ENCODE data around the gene TGFBRAP1.

TGFBRAP1 gene

GRCh38 chr2:105307146-105307545, 22.4 kb downstream of the TGFBRAP1 start:
- peaks cover 29 to 30% of the 10 kb centered on the region in 2 experiments for H3K36me3 ChIP-seq (ENCODE audit: control insufficient read depth in 1 of 2, insufficient read depth in 2 of 2, low read depth in 1 of 2, low read length in 2 of 2)
- no peaks in the 10 kb centered on the region for H3K27me3 ChIP-seq (ENCODE audit: control insufficient read depth in 1 of 2, insufficient read depth in 1 of 2, low read length in 2 of 2)
- H2AK5ac ChIP-seq (ENCODE audit: low read length, severe bottlenecking): no peak overlapping the region
- H3K18ac ChIP-seq (ENCODE audit: low read depth in 1 of 2, low read length in 2 of 2): no peak overlapping the region
- H3K4me3 ChIP-seq (ENCODE audit: insufficient read depth in 1 of 2, low read depth in 1 of 2, low read length in 2 of 2): no peak overlapping the region
- H2BK12ac ChIP-seq (ENCODE audit: low read length in 2 of 2): no peak overlapping the region
- WGBS: 93% methylated on average over 7 of the region's 7 CpGs
- no peak overlapping the region for H3K23ac ChIP-seq (ENCODE audit: low read length in 2 of 2)
- H2AFZ ChIP-seq (ENCODE audit: low read depth, low read length): no peak overlapping the region
- peaks cover 1% of the 10 kb centered on the region for H3K4me1 ChIP-seq (ENCODE audit: control insufficient read depth, insufficient read depth, low read depth, low read length)
- H2BK15ac ChIP-seq (ENCODE audit: low read depth, poor library complexity, severe bottlenecking): no peak overlapping the region
- H3K27ac ChIP-seq (ENCODE audit: low read length, poor library complexity, severe bottlenecking): no peak overlapping the region
- no peaks in the 10 kb centered on the region for H3K9me3 ChIP-seq (ENCODE audit: control insufficient read depth, low read length)
- H2BK120ac ChIP-seq (ENCODE audit: low read depth, low read length): no peak overlapping the region
- H3K4me2 ChIP-seq (ENCODE audit: low read length, poor library complexity, severe bottlenecking): no peak overlapping the region
- H3K14ac ChIP-seq (ENCODE audit: low read length in 2 of 2): no peak overlapping the region
- no peak overlapping the region for H3K4ac ChIP-seq (ENCODE audit: low read depth in 1 of 2, low read length in 2 of 2)
- no peak overlapping the region for H2BK5ac ChIP-seq (ENCODE audit: low read depth, low read length, poor library complexity, severe bottlenecking)
- H3K79me1 ChIP-seq (replicated peaks; ENCODE audit: low read length, poor library complexity, severe bottlenecking): peaks cover 4% of the 10 kb centered on the region
- no peak overlapping the region for H3K9ac ChIP-seq (ENCODE audit: low read length)
- no peak overlapping the region for H4K8ac ChIP-seq (ENCODE audit: low read length)
- no peak overlapping the region for H4K91ac ChIP-seq (ENCODE audit: low read length)
- DNase-seq: no peak

- Histone ChIP-seq H3K4me1 (ENCODE audit: control insufficient read depth, insufficient read depth, low read depth, low read length) (peaks cover 6% of the 10 kb centered on the region), H3K4ac (ENCODE audit: low read depth in 1 of 2, low read length in 2 of 2) (no peak overlapping the region), H3K4me3 (ENCODE audit: insufficient read depth in 1 of 2, low read depth in 1 of 2, low read length in 2 of 2) (no peak overlapping the region), H4K91ac (ENCODE audit: low read length) (no peak overlapping the region), H2BK5ac (ENCODE audit: low read depth, low read length, poor library complexity, severe bottlenecking) (no peak overlapping the region), H4K8ac (ENCODE audit: low read length) (no peak overlapping the region), H3K36me3 (ENCODE audit: control insufficient read depth in 1 of 2, insufficient read depth in 2 of 2, low read depth in 1 of 2, low read length in 2 of 2) (peaks cover 23 to 27% of the 10 kb centered on the region in 2 experiments), H2BK120ac (ENCODE audit: low read depth, low read length) (no peak overlapping the region), H3K27ac (ENCODE audit: low read length, poor library complexity, severe bottlenecking) (no peak overlapping the region), H3K9me3 (ENCODE audit: control insufficient read depth, low read length) (no peaks in the 10 kb centered on the region), H2BK15ac (ENCODE audit: low read depth, poor library complexity, severe bottlenecking) (no peak overlapping the region), H3K23ac (ENCODE audit: low read length in 2 of 2) (no peak overlapping the region), H3K79me1 (replicated peaks; ENCODE audit: low read length, poor library complexity, severe bottlenecking) (peaks cover 3% of the 10 kb centered on the region), H2BK12ac (ENCODE audit: low read length in 2 of 2) (no peak overlapping the region), H3K27me3 (ENCODE audit: control insufficient read depth in 1 of 2, insufficient read depth in 1 of 2, low read length in 2 of 2) (no peaks in the 10 kb centered on the region), H2AFZ (ENCODE audit: low read depth, low read length) (no peak overlapping the region), H3K4me2 (ENCODE audit: low read length, poor library complexity, severe bottlenecking) (no peak overlapping the region), H3K18ac (ENCODE audit: low read depth in 1 of 2, low read length in 2 of 2) (no peak overlapping the region), H3K14ac (ENCODE audit: low read length in 2 of 2) (no peak overlapping the region), H2AK5ac (ENCODE audit: low read length, severe bottlenecking) (no peak overlapping the region), H3K9ac (ENCODE audit: low read length) (no peak overlapping the region)
- no peak for DNase-seq
- WGBS: no CpG with 5 or more reads among the region's 3 CpGs
Observed at GRCh38 chr2:105301646-105302045, 27.9 kb downstream of the TGFBRAP1 start.

GRCh38 chr2:105299290-105299689, 30.2 kb downstream of the TGFBRAP1 start:
- H3K79me1 ChIP-seq (replicated peaks; ENCODE audit: low read length, poor library complexity, severe bottlenecking): peaks cover 3% of the 10 kb centered on the region
- WGBS: 95% methylated on average over 5 of the region's 5 CpGs
- no peak for DNase-seq
- H3K27ac ChIP-seq (ENCODE audit: low read length, poor library complexity, severe bottlenecking): no peak overlapping the region
- H3K9ac ChIP-seq (ENCODE audit: low read length): no peak overlapping the region
- no peak overlapping the region for H2BK5ac ChIP-seq (ENCODE audit: low read depth, low read length, poor library complexity, severe bottlenecking)
- H2AK5ac ChIP-seq (ENCODE audit: low read length, severe bottlenecking): no peak overlapping the region
- H2AFZ ChIP-seq (ENCODE audit: low read depth, low read length): no peak overlapping the region
- no peak overlapping the region for H3K4ac ChIP-seq (ENCODE audit: low read depth in 1 of 2, low read length in 2 of 2)
- no peak overlapping the region for H3K23ac ChIP-seq (ENCODE audit: low read length in 2 of 2)
- H3K4me2 ChIP-seq (ENCODE audit: low read length, poor library complexity, severe bottlenecking): no peak overlapping the region
- no peak overlapping the region for H2BK12ac ChIP-seq (ENCODE audit: low read length in 2 of 2)
- H4K91ac ChIP-seq (ENCODE audit: low read length): no peak overlapping the region
- peaks cover 18 to 29% of the 10 kb centered on the region in 2 experiments for H3K36me3 ChIP-seq (ENCODE audit: control insufficient read depth in 1 of 2, insufficient read depth in 2 of 2, low read depth in 1 of 2, low read length in 2 of 2)
- H3K14ac ChIP-seq (ENCODE audit: low read length in 2 of 2): no peak overlapping the region
- H2BK15ac ChIP-seq (ENCODE audit: low read depth, poor library complexity, severe bottlenecking): no peak overlapping the region
- H3K18ac ChIP-seq (ENCODE audit: low read depth in 1 of 2, low read length in 2 of 2): no peak overlapping the region
- peaks cover 10% of the 10 kb centered on the region for H3K4me1 ChIP-seq (ENCODE audit: control insufficient read depth, insufficient read depth, low read depth, low read length)
- H3K4me3 ChIP-seq (ENCODE audit: insufficient read depth in 1 of 2, low read depth in 1 of 2, low read length in 2 of 2): no peak overlapping the region
- H4K8ac ChIP-seq (ENCODE audit: low read length): no peak overlapping the region
- no peaks in the 10 kb centered on the region for H3K9me3 ChIP-seq (ENCODE audit: control insufficient read depth, low read length)
- no peaks in the 10 kb centered on the region for H3K27me3 ChIP-seq (ENCODE audit: control insufficient read depth in 1 of 2, insufficient read depth in 1 of 2, low read length in 2 of 2)
- no peak overlapping the region for H2BK120ac ChIP-seq (ENCODE audit: low read depth, low read length)

GRCh38 chr2:105298017-105298416, 31.5 kb downstream of the TGFBRAP1 start:
- H4K8ac ChIP-seq (ENCODE audit: low read length): no peak overlapping the region
- no peak overlapping the region for H3K4ac ChIP-seq (ENCODE audit: low read depth in 1 of 2, low read length in 2 of 2)
- no peak overlapping the region for H3K14ac ChIP-seq (ENCODE audit: low read length in 2 of 2)
- no peak overlapping the region for H3K4me3 ChIP-seq (ENCODE audit: insufficient read depth in 1 of 2, low read depth in 1 of 2, low read length in 2 of 2)
- H3K27ac ChIP-seq (ENCODE audit: low read length, poor library complexity, severe bottlenecking): no peak overlapping the region
- H4K91ac ChIP-seq (ENCODE audit: low read length): no peak overlapping the region
- no peaks in the 10 kb centered on the region for H3K9me3 ChIP-seq (ENCODE audit: control insufficient read depth, low read length)
- H2BK15ac ChIP-seq (ENCODE audit: low read depth, poor library complexity, severe bottlenecking): no peak overlapping the region
- H3K4me2 ChIP-seq (ENCODE audit: low read length, poor library complexity, severe bottlenecking): no peak overlapping the region
- no peak overlapping the region for H2BK12ac ChIP-seq (ENCODE audit: low read length in 2 of 2)
- H2AFZ ChIP-seq (ENCODE audit: low read depth, low read length): no peak overlapping the region
- WGBS: 96% methylated on average over 3 of the region's 3 CpGs
- H2AK5ac ChIP-seq (ENCODE audit: low read length, severe bottlenecking): no peak overlapping the region
- no peaks in the 10 kb centered on the region for H3K27me3 ChIP-seq (ENCODE audit: control insufficient read depth in 1 of 2, insufficient read depth in 1 of 2, low read length in 2 of 2)
- no peak for DNase-seq
- no peak overlapping the region for H3K18ac ChIP-seq (ENCODE audit: low read depth in 1 of 2, low read length in 2 of 2)
- H3K79me1 ChIP-seq (replicated peaks; ENCODE audit: low read length, poor library complexity, severe bottlenecking): peaks cover 2% of the 10 kb centered on the region
- no peak overlapping the region for H2BK120ac ChIP-seq (ENCODE audit: low read depth, low read length)
- H3K4me1 ChIP-seq (ENCODE audit: control insufficient read depth, insufficient read depth, low read depth, low read length): peaks cover 16% of the 10 kb centered on the region
- H3K9ac ChIP-seq (ENCODE audit: low read length): no peak overlapping the region
- no peak overlapping the region for H2BK5ac ChIP-seq (ENCODE audit: low read depth, low read length, poor library complexity, severe bottlenecking)
- H3K36me3 ChIP-seq (ENCODE audit: control insufficient read depth in 1 of 2, insufficient read depth in 2 of 2, low read depth in 1 of 2, low read length in 2 of 2): peaks cover 23 to 40% of the 10 kb centered on the region in 2 experiments
- no peak overlapping the region for H3K23ac ChIP-seq (ENCODE audit: low read length in 2 of 2)

Data from mesenchymal stem cell (in vitro differentiated cells and primary cell).